HG03432 (cell line): Measurements from ENCODE around the gene UPK3BL2.
"Not testable (repeated sequence)": the region's sequence is repeated elsewhere in the genome, so short reads cannot be mapped to it uniquely, and the experiment has no call there.

Experiments
- ATAC-seq: cut with Tn5 transposase; IDR thresholded peaks from one replicate; pipeline ENCODE4 v1.9.1; 2021; ENCODE audit warnings: mild to moderate bottlenecking, moderate library complexity; ENCODE audit not compliant: unreplicated experiment

UPK3BL2 gene

DNA sequence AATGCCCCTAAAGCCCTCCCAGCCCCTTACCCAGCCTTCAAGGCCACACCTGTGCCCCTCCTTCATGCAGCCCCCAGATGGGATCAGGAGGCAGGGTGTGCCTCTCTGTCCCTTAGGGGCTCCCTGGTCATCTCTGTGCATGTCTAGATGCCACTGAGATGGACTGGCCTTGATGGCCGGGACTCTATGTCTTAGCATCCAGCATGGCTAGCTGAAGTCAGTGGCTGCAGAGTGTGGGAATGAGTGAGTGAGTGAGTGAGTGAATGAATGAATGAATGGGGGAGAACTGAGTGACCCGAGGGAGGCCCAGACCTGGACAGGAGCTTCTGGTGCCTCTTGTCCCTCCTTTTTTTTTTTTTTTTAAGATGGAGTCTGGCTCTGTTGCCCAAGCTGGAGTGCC lies 11.4 kb downstream of the UPK3BL2 start:
- not testable (repeated sequence) for ATAC-seq

DNA sequence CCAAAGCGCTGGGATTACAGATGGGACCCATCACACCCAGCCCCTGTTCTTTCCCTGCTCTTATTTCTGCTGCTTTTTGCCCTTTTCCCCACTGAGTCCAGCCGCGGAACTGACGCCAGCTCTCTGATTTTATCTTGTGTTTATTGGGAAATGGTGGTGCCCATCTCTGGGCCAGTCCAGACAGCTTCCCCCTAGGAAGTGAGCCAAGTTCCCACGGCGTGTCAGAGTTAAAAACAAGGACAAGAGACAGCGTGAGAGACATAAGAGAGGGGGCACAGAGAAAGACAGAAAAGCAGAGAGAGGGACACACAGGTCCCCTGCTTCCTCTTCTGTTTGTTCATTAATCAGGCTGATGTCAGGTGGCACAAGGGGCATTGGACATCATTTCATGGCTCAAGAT lies 11.9 kb downstream of the UPK3BL2 start:
- not testable (repeated sequence) for ATAC-seq

DNA sequence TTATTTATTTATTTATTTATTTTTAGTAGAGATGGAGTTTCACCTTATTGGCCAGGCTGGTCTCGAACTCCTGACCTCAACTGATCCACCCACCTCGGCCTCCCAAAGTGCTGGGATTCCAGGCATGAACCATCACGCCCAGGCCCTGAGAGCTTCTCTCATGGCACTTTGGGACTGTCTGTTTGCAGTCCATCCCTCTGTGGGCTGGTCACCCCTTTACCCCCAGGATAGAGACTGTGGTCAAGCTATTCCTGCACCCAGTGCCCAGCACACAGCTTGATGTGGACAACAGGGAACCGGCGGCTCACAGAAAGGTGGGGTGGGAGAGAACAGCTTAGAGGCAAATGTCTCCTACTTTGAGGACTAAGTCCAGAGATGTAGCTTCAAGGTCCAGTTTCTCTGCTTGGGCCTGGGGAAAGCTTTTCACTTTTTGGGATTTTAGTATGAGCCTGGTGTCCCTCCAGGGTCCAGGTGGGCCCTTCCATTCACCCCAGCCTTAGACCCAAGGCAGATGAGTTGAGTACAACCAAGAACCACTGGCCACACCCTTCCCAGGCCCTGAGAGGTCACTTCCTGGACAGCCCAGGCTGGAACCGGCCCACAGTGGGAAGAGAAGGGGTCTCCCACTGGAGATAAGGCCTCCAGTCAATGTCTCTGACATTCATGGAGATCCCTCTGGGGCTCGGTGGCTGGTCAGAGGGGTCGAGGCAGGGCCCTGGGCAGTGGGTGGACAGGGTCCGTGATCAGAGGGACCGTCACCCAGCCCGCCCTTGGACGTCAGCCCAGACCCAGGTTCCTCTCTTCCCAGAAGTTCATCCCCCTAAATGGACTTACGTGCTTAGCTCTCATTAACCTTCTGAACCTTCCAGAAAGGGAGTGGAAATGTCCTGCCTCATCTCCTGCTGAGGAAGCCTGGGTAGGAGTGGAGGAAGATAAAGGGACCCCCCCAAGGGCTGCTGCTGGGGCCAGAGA lies 15.4 kb downstream of the UPK3BL2 start:
- not testable (repeated sequence) for ATAC-seq

DNA sequence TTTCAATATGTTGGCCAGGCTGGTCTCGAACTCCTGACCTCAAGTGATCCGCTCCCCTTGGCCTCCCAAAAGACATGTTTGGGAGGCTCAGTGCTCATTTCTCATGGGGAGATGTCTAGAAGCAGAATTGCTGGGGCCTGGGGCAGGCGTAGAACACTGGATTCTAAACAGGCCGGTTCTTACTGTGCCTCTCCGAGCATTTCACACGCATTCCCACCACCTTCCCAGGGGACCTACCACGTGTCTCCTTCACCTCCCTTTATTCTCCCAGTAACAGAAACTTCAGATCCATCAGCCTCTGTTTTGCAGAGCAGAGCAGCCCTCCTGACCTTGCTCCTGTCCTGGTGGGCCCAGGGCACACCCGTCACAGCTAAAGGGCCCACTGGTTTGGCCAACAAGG lies 16.3 kb downstream of the UPK3BL2 start:
- ATAC-seq, result not testable (repeated sequence)

DNA sequence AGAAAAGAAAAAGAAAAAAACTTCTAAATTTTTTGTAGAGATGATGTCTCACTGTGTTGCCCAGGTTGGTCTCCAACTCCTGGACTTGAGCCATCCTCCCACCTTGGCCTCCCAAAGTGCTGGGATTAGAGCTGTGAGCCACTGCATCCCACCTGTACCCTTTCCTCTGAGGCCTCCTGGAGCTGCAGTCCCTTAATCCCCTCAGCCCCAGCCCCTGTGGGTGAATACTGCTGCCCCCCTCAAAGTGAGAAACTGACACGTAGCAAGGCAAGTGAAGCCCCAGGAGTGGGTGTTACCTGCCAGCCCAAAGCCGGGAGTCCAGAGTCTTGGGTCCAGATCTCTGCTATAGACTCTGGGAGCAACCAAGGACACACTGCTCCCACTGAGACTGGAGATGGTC lies 18.7 kb downstream of the UPK3BL2 start:
- not testable (repeated sequence) for ATAC-seq

DNA sequence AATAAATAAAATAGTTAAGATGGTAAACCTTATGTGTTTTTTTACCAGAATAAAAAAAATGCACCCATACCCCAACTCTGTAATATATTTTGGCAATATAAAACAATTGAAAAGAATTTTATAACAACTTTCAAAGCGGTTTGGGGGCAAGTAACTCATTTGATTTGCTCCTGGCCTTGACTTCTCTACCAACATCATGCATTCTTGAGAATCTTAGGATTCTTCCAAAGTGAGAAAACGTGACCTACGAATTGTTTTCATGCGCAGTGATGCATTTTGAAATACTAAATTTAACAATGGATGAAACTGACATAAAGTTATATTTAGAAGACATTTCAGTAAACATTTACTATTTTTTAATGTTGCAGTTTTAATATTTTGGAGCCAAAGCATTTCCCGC lies 22.7 kb downstream of the UPK3BL2 start:
- ATAC-seq, result not testable (repeated sequence)

DNA sequence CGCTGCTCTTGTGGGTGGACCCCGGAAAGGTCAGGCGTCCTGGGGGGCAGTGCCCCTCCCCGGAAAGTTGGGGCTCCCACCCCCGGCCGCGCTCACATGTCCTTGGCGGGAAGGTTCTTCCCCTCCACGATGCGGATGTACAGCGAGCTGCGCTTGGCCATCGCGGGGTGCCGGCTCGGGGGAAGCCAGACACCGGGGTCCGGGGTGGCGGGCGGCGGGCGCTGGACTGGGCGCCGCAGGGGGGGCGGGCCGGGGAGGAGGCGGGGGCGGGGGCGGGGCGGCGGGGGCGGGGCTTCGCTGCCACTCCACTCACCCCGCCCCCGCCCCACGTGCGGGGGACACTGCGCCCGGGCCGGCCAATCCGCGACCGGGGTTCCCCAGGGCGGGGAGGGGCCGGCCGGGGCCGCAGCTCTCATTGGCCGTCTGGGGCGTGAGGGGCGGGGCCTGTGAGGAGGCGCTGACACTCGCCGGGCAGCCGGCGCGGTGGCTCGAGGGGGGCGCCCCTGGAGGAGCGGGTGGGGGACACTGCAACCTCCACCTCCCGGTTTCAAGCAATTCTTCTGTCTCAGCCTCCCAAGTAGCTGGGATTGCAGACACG lies 25.8 kb downstream of the UPK3BL2 start, which contains the start of gene RASA4B:
Gene RASA4B (minus strand): TSS at position 228 of the 598 bp plus-strand sequence. CDS start 67 bp downstream, at position 161.
- peak; percentile 77 for ATAC-seq

DNA sequence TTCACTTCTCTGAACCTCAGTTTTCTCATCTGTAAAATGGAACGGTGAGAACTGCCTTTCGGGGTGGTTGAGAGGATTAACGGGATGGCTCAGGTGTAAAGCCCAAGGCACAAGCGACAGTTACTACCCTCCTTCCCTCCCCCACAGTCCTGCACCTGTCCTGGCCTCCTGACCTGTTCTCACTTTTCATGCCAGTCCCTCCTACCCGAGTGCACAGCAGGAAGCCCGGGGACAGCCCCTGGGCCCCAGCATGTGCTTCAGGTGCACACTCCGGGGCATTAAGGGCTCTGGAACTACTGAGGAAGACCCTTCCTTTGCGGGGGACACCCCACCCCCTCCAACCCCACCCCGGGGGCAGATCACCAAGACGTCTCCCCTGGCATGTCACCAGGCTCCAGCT lies 26.5 kb downstream of the UPK3BL2 start:
- not testable (repeated sequence) for ATAC-seq

DNA sequence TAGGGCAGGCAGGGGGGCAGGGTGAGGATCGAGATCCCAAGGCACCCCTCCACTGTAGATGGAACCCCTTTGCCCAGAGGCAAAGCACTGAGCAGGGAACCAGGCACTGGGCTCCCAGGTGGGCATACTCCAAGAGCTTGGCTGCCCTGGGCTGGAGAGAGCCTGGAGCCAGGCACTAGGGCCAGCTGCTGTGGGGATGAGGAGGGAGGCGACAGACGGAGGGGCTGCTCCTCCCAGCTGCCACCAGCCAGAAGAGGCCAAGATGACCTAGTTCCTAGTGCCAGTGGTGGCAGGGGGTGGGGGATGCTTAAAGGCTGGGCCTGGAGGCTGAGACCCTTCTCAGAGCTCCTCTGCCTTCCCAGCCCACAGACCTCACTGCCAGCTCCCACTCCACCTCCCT lies 27.6 kb downstream of the UPK3BL2 start:
- not testable (repeated sequence) for ATAC-seq

DNA sequence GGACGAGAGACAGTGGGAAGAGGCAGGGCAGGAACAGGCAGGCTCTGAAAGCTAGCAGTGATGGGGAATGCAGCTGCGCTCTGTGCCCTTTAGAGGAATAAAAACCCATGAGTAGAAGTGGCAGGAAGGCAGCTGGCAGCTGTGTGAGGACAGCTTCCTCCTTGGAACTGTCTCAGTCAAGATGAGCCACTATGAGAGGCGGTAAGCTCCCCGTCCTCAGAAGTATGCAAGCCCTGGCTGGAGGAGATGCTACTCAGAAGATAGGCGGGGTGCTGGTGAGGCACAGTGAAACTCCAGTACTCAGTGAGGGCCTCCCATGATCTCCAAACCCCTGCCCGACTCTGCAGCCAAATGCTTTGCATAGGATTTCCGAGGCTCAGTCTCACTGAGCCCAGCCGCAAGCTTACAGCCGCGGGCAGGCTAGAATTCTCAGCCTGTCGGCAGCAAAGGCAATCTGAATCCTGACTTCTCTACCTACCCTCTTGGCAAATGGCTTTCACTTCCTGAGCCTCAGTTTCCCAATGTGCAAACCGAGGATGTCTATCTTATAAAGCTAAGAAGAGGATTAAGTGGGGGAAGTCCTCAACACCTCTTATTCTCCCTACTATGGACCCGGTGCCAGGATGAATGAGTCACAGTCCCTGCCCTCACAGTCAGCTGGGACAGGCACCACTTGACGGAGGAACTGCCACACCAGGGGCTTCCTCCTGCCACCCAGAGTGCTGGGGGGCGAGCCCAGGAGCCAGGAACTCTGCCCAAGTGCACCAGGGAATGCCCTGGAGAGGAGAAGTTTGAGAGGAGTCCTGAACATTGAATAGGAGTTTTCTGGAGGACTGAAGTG lies 28.4 kb downstream of the UPK3BL2 start:
- ATAC-seq, result peak; percentile 65

DNA sequence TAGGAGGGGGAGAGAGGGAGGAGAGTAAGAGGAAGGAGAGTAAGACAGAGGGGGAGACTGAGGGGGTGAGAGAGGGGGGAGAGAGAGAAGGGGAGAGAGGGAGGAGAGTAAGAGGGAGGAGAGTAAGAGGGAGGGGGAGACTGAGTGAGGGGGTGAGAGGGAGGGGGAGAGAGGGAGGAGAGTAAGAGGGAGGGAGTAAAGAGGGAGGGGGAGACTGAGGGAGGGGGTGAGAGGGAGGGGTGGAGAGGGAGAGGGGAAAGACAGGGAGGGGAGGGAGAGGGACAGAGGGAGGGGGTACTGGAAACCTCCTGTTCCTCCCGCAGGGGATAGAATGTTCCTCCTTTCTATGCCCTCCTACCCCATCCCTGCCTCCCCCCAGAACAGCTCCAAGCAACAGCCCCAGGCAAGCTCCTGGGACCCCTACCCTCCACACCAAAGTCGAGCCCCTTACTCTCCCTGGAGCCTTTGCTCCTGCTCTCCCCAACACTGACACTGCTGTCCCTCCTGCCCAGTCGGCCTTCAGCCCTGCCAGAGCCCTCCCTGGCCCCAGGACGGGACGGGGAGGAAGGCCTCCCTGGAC lies 30.8 kb downstream of the UPK3BL2 start:
- ATAC-seq, result not testable (repeated sequence)

DNA sequence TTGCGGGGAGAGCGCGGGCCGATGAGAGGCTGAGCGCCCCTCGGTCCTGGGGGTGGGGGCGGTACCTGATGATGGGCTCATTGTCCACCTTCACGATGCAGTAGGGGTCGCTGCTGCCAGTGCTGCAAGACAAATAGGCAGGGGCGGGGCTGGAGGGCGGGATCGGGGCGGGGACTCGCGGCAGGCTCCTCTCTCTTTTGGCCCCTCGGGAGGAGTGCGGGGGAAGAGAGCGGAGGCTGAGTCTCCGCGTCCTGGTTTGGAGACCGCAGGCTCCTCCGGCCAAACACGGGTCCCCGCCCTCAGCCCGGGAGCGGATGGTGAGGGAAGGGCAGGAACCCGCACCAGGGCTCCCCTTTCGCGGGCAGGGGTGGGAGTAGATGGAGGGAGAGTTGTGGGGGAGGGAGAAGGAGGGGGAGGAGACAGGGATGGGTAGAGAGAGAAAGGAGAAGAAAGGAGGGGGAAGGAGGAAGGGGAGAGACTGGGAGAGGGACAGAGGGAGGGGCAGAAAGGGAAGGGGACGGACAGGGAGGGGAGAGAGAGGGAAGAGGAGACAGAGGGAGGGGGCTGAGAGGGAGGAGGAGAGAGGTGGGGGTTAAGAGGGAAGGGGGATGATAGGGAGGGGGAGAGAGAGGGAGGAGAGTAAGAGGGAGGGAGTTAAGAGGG lies 31.5 kb downstream of the UPK3BL2 start:
- ATAC-seq, result peak; percentile 43

DNA sequence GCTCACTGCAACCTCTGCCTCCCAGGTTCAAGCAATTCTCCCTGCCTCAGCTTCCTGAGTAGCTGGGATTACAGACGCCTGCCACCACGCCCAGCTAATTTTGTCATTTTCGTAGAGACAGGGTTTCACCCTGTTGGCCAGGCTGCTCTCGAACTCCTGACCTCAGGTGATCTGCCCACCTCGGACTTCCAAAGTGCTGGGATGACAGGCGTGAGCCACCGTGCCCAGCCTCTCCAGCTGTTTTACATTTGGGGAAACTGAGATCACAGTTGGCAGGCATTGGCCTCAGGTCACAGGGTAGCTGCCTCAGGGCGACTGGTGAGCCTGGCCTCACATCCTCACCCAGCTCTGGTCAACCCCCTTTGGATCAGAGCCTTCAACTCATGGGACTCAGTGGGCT lies 32.9 kb downstream of the UPK3BL2 start:
- ATAC-seq, result not testable (repeated sequence)

DNA sequence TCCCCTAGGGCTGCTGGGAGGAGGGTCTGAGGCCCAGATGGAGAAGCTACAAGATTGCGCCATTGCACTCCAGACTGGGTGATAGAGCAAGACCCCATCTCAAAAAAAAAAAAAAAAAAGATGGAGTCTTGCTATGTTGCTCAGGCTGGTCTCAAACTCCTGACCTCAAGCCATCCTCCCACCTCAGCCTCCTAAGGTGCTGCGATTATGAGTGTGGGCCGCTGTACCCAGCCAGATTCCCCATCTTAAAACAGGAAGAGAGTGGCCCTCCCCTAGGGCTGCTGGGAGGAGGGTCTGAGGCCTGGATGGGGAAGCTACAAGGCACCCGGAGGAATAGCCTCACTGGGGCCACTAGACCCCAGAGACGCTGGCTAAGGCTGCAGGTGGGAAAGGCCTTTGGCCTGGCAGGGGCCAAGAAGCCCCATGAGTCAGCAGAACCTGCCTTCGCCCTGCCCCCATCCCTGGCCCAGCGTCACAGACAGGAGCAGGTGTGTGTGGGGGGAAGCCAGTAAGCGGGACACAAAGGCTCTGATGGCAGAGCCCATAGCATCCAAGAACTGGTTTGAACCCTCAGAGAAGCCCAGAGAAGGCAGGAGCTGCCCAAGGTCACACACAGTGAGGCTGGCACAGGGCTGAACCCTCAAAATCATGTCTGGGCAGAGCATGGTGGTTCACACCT lies 35.9 kb downstream of the UPK3BL2 start:
- ATAC-seq, result not testable (repeated sequence)

DNA sequence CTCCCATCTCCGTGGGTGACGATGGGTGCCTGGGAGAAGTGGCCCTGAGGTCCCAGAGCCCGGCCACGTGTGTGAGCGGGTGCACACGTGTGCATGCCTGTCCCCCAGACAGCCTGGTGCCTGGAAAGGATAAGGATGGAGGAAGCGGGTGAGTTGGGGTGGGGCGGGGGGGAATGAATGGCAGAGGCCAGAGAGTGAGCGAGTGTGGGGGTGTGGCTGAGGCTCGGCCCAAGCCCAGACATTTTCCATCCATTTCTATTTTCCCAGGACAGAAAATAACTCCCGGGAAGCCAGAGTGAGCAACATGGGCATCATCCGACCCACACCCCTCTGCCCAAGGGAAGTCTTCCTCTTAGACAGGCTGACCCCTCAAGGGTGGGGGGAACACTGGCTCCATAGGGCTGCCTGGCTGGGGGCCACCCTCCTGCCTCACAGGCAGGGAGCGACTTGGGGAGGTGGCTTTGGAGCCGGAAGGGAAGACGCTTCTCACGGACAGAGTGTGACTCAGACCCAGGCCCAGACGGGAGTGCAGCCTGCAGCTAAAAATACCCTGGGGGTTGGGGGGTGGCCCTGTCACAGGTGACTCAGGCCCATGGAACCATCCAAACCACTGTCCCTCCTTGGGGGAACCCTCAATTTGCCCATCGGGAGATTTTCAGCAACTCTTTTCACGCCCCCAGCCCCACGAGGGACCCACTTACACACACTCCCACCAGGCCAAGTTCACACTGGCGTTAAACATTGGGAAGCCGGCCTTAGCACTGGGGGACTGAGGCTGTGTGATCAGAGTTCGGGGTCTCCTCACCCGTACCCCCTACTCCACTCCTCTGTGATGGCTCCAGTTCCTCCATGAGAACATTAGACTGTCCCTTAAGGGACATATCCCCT lies 38.0 kb downstream of the UPK3BL2 start:
- ATAC-seq, result not testable (repeated sequence)

DNA sequence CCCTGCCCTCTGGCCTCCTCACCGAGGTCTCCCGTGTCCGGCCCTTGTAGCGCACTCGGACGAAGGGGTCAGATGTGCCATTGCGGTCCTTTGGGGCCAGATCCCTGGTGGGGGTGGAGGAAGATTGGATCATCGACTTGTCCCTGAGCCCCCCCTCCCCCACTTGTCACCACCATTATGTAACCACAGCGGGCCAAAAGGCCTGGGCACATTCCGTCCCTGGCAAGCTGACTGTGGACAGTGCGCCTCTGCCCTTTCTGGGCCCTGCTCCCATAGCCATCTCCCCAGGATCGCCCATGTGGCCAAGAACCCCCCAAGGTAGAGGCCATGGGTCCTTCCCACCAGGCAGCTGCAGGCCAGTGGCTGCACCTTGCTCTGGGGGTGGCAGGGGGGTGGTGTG lies 40.4 kb downstream of the UPK3BL2 start:
- not testable (repeated sequence) for ATAC-seq

DNA sequence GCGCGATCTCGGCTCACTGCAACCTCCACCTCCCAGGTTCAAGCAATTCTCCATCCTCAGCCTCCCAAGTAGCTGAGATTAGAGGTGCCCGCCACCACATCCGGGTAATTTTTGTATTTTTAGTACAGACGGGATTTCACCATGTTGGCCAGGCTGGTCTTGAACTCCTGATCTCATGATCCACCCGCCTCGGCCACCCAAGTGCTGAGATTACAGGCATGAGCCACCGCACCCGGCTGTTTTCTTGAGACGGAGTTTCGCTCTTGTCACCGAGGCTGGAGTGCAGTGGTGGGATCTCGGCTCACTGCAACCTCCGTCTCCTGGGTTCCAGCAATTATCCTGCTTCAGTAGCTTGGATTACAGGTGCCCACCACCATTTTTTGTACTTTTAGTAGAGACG lies 45.2 kb downstream of the UPK3BL2 start:
- ATAC-seq, result not testable (repeated sequence)

DNA sequence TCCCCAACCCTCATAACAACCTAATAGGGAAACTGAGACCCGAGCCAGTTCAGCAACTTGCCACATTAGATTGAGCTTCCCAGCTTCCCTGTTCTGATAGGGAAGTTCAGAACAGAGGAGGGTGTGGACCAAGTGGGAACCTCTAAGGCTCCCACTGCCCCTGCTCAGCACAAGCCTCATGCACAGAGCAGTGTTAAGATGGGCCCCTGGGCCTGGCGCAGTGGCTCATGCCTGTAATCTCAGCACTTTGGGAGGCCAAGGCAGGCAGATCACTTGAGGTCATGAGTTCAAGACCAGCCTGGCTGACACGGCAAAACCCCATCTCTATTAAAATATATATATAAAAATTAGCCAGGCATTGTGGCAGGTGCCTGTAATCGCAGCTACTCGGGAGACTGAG lies 46.2 kb downstream of the UPK3BL2 start:
- not testable (repeated sequence) for ATAC-seq
